LNCaP clone FGC (cell line): ENCODE results near the gene BACH2.
"Not testable (repeated sequence)": the region's sequence is repeated elsewhere in the genome, so short reads cannot be mapped to it uniquely, and the experiment has no call there.

Experiments
- DNase-seq: peaks from one replicate; pipeline ENCODE4 v3.0.0-alpha.2; 2011; ENCODE audit warnings: low read depth
- H3K4me3 ChIP-seq: 2 replicates; pipeline ENCODE4 v1.5.1; 2011; ENCODE audit warnings: mild to moderate bottlenecking, low read depth, low read length, control low read depth
- CTCF ChIP-seq: IDR thresholded peaks from 2 replicates; pipeline ENCODE4 v1.5.1; 2012; ENCODE audit warnings: mild to moderate bottlenecking; ENCODE audit not compliant: control insufficient read depth, insufficient read depth; ENCODE audit errors: extremely low read depth

BACH2 gene

GRCh38 chr6:89916136-89916920, 380.3 kb downstream of the BACH2 start:
- DNase-seq = no peak
- TF ChIP-seq CTCF = no peak
- no peak overlapping the region for H3K4me3 ChIP-seq

- no peak for TF ChIP-seq CTCF
- H3K4me3 ChIP-seq = no peak overlapping the region
- DNase-seq = no peak
These were observed 385.8 kb downstream of the BACH2 start for GRCh38 chr6:89910902-89911240.

- H3K4me3 ChIP-seq, DNase-seq: not testable (repeated sequence)
These were observed 386.4 kb downstream of the BACH2 start for GRCh38 chr6:89910001-89910901.

GRCh38 chr6:89895276-89895874, 401.3 kb downstream of the BACH2 start:
- no peak overlapping the region for H3K4me3 ChIP-seq
- no peak for TF ChIP-seq CTCF
- no peak for DNase-seq

GRCh38 chr6:89894169-89894568, 402.5 kb downstream of the BACH2 start, which contains the start of gene GJA10:
TSS of gene GJA10 (plus strand) at chr6:89894469. CDS start at chr6:89894469, 0 bp downstream.
- H3K4me3 ChIP-seq = no peak within 1 kb of the TSS
- no peak for TF ChIP-seq CTCF
- no peak for DNase-seq

GRCh38 chr6:89892577-89892976, 404.1 kb downstream of the BACH2 start:
- not testable (repeated sequence) for DNase-seq, H3K4me3 ChIP-seq

- H3K4me3 ChIP-seq = not testable (repeated sequence)
These were observed 405.7 kb downstream of the BACH2 start for GRCh38 chr6:89890845-89891528.

GRCh38 chr6:89888871-89889270, 407.8 kb downstream of the BACH2 start:
- TF ChIP-seq CTCF = no peak
- no peak overlapping the region for H3K4me3 ChIP-seq
- DNase-seq = no peak

More at GRCh38 chr6:89890845-89891528, 405.7 kb downstream of the BACH2 start:
- DNase-seq = not testable (repeated sequence)
